HEK293T (cell line): Measurements from ENCODE around the gene MYCBPAP.

Experiments
- ARNT ChIP-seq: fragments of 450-650 bp; IDR thresholded peaks from 2 replicates; pipeline ENCODE4 v1.6.1; 2017; ENCODE audit warnings: mild to moderate bottlenecking
- BHLHE40 ChIP-seq: fragments of 450-650 bp; IDR thresholded peaks from 2 replicates; pipeline ENCODE4 v1.6.1; 2016; ENCODE audit warnings: mild to moderate bottlenecking, moderate library complexity, borderline replicate concordance
- CTBP1 ChIP-seq: fragments of 450-650 bp; IDR thresholded peaks from 2 replicates; pipeline ENCODE4 v1.6.1; 2016; ENCODE audit warnings: borderline replicate concordance
- ELF4 ChIP-seq: fragments of 450-650 bp; IDR thresholded peaks from 2 replicates; pipeline ENCODE4 v1.6.1; 2017; ENCODE audit warnings: antibody characterized with exemption
- FOXA1 ChIP-seq: fragments of 450-650 bp; IDR thresholded peaks from 2 replicates; pipeline ENCODE4 v1.6.1; 2016; ENCODE audit warnings: mild to moderate bottlenecking
- FOXK2 ChIP-seq: fragments of 450-650 bp; IDR thresholded peaks from 2 replicates; pipeline ENCODE4 v1.6.1; 2016; ENCODE audit warnings: mild to moderate bottlenecking
- FOXM1 ChIP-seq: fragments of 450-650 bp; IDR thresholded peaks from 2 replicates; pipeline ENCODE4 v1.6.1; 2017; ENCODE audit warnings: mild to moderate bottlenecking, borderline replicate concordance
- HDGF ChIP-seq: fragments of 450-650 bp; IDR thresholded peaks from 2 replicates; pipeline ENCODE4 v1.6.1; 2017; ENCODE audit warnings: antibody characterized with exemption, borderline replicate concordance
- L3MBTL2 ChIP-seq: fragments of 450-650 bp; conservative IDR thresholded peaks from 2 replicates; pipeline ENCODE4 v1.6.1; 2016; ENCODE audit warnings: mild to moderate bottlenecking
- NFRKB ChIP-seq: fragments of 450-650 bp; IDR thresholded peaks from 2 replicates; pipeline ENCODE4 v1.6.1; 2016; ENCODE audit warnings: mild to moderate bottlenecking, moderate library complexity
- SP1 ChIP-seq: fragments of 450-650 bp; IDR thresholded peaks from 2 replicates; pipeline ENCODE4 v1.6.1; 2017
- SUZ12 ChIP-seq: fragments of 450-650 bp; IDR thresholded peaks from 2 replicates; pipeline ENCODE4 v1.6.1; 2016; ENCODE audit warnings: mild to moderate bottlenecking
- TARDBP ChIP-seq: fragments of 450-650 bp; IDR thresholded peaks from 2 replicates; pipeline ENCODE4 v1.6.1; 2016
- TF ChIP-seq, protein P1 (sequence below): fragments of 450-650 bp; IDR thresholded peaks from 2 replicates; pipeline ENCODE4 v1.6.1; 2016

DNA sequence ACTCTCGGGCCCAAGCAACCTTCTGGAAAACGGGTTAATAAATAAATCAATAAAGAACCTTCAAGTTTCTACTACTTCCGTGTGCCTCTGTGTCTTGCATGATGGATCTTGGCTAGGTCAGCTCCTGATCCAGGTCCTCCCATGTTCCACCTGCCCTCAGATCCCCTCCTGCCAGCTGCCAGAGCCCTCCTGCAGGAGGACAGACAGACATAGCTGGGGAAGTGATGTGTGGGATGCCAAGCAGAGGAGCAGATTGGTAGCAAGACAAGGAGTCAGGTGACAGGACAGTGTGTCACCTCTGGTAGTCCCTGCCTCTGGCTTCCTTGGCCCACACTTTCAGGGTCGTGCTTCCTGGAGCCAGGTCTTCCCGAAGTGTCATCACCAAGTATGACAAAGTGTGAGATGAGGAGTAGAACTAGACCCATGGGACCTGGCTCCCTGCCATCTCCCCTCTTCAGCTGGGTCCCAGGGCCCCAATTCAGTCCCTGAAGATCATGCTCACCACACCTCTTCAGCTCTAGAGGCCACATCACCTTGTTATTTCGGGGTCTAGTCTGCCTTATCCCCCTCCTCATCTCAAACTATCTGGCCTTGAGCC is 23.3 kb downstream of the MYCBPAP start:
- TF ChIP-seq HDGF (no peak), L3MBTL2 (no peak), FOXM1 (no peak), SP1 (no peak), TARDBP (no peak), BHLHE40 (no peak), SUZ12 (no peak), FOXA1 (no peak), FOXK2 (no peak), ARNT (no peak), ELF4 (no peak), NFRKB (no peak), CTBP1 (no peak)
- TF ChIP-seq, protein P1, sequence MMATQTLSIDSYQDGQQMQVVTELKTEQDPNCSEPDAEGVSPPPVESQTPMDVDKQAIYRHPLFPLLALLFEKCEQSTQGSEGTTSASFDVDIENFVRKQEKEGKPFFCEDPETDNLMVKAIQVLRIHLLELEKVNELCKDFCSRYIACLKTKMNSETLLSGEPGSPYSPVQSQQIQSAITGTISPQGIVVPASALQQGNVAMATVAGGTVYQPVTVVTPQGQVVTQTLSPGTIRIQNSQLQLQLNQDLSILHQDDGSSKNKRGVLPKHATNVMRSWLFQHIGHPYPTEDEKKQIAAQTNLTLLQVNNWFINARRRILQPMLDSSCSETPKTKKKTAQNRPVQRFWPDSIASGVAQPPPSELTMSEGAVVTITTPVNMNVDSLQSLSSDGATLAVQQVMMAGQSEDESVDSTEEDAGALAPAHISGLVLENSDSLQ = no peak
